WTC11 (cell line): ENCODE measurements around the gene ARID4B.

Experiments used
- CBFB ChIP-seq: sonication (generic); formaldehyde crosslinking; IDR thresholded peaks from 2 replicates; pipeline ENCODE4 v1.8.1; 2022; ENCODE audit warnings: mild to moderate bottlenecking, low read depth, missing genetic modification reagents
- CREB1 ChIP-seq: sonication (generic); formaldehyde crosslinking; IDR thresholded peaks from 2 replicates; pipeline ENCODE4 v1.8.0; 2023; ENCODE audit warnings: mild to moderate bottlenecking, missing genetic modification reagents
- CTCF ChIP-seq: fragments of 200-600 bp; IDR thresholded peaks from 2 replicates; pipeline ENCODE4 v1.8.0; 2022; ENCODE audit warnings: antibody characterized with exemption
- E2F1 ChIP-seq: sonication (generic); formaldehyde crosslinking; IDR thresholded peaks from 2 replicates; pipeline ENCODE4 v1.8.0; 2022; ENCODE audit warnings: mild to moderate bottlenecking, missing genetic modification reagents
- KAT7 ChIP-seq: sonication (generic); formaldehyde crosslinking; IDR thresholded peaks from 2 replicates; pipeline ENCODE4 v1.8.1; 2023; ENCODE audit warnings: missing genetic modification reagents, mild to moderate bottlenecking, borderline replicate concordance
- PRDM15 ChIP-seq: sonication (generic); formaldehyde crosslinking; IDR thresholded peaks from 2 replicates; pipeline ENCODE4 v1.8.0; 2022; ENCODE audit warnings: missing genetic modification reagents
- SP1 ChIP-seq: sonication (generic); formaldehyde crosslinking; conservative IDR thresholded peaks from 2 replicates; pipeline ENCODE4 v1.8.1; 2022; ENCODE audit warnings: missing genetic modification reagents
- TEAD1 ChIP-seq: sonication (generic); formaldehyde crosslinking; IDR thresholded peaks from 2 replicates; pipeline ENCODE4 v1.8.0; 2022; ENCODE audit warnings: mild to moderate bottlenecking, missing genetic modification reagents
- TP53 ChIP-seq: sonication (generic); formaldehyde crosslinking; IDR thresholded peaks from 2 replicates; pipeline ENCODE4 v1.8.1; 2023; ENCODE audit warnings: mild to moderate bottlenecking, missing genetic modification reagents
- TF ChIP-seq, protein P1 (sequence below): sonication (generic); formaldehyde crosslinking; IDR thresholded peaks from 2 replicates; pipeline ENCODE4 v1.8.0; 2023; ENCODE audit warnings: missing genetic modification reagents
- TF ChIP-seq, protein P2 (sequence below): sonication (generic); formaldehyde crosslinking; IDR thresholded peaks from 2 replicates; pipeline ENCODE4 v1.8.1; 2023; ENCODE audit warnings: mild to moderate bottlenecking, missing genetic modification reagents
- TF ChIP-seq, protein P3 (sequence below): sonication (generic); formaldehyde crosslinking; IDR thresholded peaks from 2 replicates; pipeline ENCODE4 v1.8.1; 2023; ENCODE audit warnings: mild to moderate bottlenecking, missing genetic modification reagents, moderate library complexity

DNA sequence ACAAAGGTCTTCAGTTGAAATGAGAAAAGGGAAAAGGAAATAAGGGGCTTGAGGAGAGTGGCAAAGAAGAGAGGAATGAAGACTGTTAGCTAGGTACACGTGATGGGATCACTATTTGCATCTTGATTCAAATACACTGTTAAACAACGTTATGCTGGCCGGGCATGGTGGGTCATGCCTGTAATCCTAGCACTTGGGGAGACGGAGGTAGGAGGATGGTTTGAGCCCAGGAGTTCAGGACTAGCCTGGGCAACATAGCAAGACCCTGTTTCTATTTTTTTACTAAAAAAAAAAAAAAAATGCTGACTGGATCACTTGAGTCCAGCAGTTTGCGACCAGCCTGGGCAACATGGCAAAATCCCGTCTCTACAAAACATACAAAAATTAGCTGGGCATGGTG is 169.3 kb downstream of the ARID4B start:
- TF ChIP-seq CTCF (no peak), KAT7 (CRISPR knock-in tag) (no peak), CREB1 (CRISPR knock-in tag) (no peak), CBFB (CRISPR knock-in tag) (no peak), TP53 (no peak), PRDM15 (no peak), SP1 (CRISPR knock-in tag) (no peak), E2F1 (CRISPR knock-in tag) (no peak), TEAD1 (no peak)
- TF ChIP-seq, protein P1, sequence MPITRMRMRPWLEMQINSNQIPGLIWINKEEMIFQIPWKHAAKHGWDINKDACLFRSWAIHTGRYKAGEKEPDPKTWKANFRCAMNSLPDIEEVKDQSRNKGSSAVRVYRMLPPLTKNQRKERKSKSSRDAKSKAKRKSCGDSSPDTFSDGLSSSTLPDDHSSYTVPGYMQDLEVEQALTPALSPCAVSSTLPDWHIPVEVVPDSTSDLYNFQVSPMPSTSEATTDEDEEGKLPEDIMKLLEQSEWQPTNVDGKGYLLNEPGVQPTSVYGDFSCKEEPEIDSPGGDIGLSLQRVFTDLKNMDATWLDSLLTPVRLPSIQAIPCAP (CRISPR knock-in tag): no peak
- TF ChIP-seq, protein P2, sequence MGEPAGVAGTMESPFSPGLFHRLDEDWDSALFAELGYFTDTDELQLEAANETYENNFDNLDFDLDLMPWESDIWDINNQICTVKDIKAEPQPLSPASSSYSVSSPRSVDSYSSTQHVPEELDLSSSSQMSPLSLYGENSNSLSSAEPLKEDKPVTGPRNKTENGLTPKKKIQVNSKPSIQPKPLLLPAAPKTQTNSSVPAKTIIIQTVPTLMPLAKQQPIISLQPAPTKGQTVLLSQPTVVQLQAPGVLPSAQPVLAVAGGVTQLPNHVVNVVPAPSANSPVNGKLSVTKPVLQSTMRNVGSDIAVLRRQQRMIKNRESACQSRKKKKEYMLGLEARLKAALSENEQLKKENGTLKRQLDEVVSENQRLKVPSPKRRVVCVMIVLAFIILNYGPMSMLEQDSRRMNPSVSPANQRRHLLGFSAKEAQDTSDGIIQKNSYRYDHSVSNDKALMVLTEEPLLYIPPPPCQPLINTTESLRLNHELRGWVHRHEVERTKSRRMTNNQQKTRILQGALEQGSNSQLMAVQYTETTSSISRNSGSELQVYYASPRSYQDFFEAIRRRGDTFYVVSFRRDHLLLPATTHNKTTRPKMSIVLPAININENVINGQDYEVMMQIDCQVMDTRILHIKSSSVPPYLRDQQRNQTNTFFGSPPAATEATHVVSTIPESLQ (CRISPR knock-in tag): no peak
- TF ChIP-seq, protein P3, sequence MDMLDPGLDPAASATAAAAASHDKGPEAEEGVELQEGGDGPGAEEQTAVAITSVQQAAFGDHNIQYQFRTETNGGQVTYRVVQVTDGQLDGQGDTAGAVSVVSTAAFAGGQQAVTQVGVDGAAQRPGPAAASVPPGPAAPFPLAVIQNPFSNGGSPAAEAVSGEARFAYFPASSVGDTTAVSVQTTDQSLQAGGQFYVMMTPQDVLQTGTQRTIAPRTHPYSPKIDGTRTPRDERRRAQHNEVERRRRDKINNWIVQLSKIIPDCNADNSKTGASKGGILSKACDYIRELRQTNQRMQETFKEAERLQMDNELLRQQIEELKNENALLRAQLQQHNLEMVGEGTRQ: no peak
